ENCODE data around the gene LGI2. TPM values are rescaled to one million over a fixed set of nuclear protein-coding genes. Genes with fewer than 3 reads are reported as not detected.
A peak's percentile ranks its signal among the peaks of the same experiment; 100 is the strongest.

Gene LGI2
- total RNA-seq, 5 donors from 2014 or later (not counting 1 experiment from before 2014, with no cell fraction given): 0.03 TPM; not detected in 4

- peaks cover 0 to 3% (median 0%) of the 10 kb centered on the region in 3 donors for H3K9me3 Mint-ChIP-seq
These were observed 23.1 kb downstream of the LGI2 start for GRCh38 chr4:25007598-25007997.

GRCh38 chr4:25002681-25003080 lies 28.1 kb downstream of the LGI2 start:
- peaks cover 8 to 10% of the 10 kb centered on the region in 2 donors for H3K27me3 Mint-ChIP-seq
- H3K4me1 Mint-ChIP-seq: peaks cover 7 to 11% (median 9%) of the 10 kb centered on the region in 3 donors
- Histone ChIP-seq H3K9me3 (no peaks in the 10 kb centered on the region), H3K36me3 (ENCODE audit: control insufficient read depth in 2 of 2, extremely low read depth in 1 of 2, insufficient read depth in 1 of 2, low read length in 1 of 2) (no peaks in the 10 kb centered on the region), H3K4me1 (ENCODE audit: control insufficient read depth in 1 of 2, extremely low read depth in 1 of 2, insufficient read depth in 2 of 2, low read length in 2 of 2) (no peaks in the 10 kb centered on the region), H3K27ac (ENCODE audit: low read length) (no peak overlapping the region), H3K27me3 (replicated peaks in 1 of 2; ENCODE audit: control insufficient read depth in 2 of 2, extremely low read depth in 1 of 2, insufficient read depth in 2 of 2, low read length in 1 of 2) (peaks cover 0 to 3% of the 10 kb centered on the region in 2 experiments), H3K4me3 (ENCODE audit: control insufficient read depth in 1 of 2, extremely low read depth in 1 of 2, low read length in 1 of 2) (no peak overlapping the region)
- CTCF ChIA-PET: no interaction called here
- WGBS (ENCODE audit: insufficient coverage): no CpG with 5 or more reads among the region's 1 CpG
- H3K36me3 Mint-ChIP-seq: no peaks in the 10 kb centered on the region
- POLR2A ChIA-PET: no interaction called here
- ATAC-seq (replicated peaks in 1 of 4): no peak
- H3K9me3 Mint-ChIP-seq: no peaks in the 10 kb centered on the region
- DNase-seq: no peak
- H3K27ac Mint-ChIP-seq: no peak overlapping the region
- H3K4me3 Mint-ChIP-seq: no peak overlapping the region

More at GRCh38 chr4:25007598-25007997, 23.1 kb downstream of the LGI2 start:
- H3K4me3 Mint-ChIP-seq: no peak overlapping the region
- Histone ChIP-seq H3K4me1 (ENCODE audit: control insufficient read depth in 1 of 2, extremely low read depth in 1 of 2, insufficient read depth in 2 of 2, low read length in 2 of 2) (no peaks in the 10 kb centered on the region), H3K9me3 (no peaks in the 10 kb centered on the region), H3K36me3 (ENCODE audit: control insufficient read depth in 2 of 2, extremely low read depth in 1 of 2, insufficient read depth in 1 of 2, low read length in 1 of 2) (no peaks in the 10 kb centered on the region), H3K4me3 (ENCODE audit: control insufficient read depth in 1 of 2, extremely low read depth in 1 of 2, low read length in 1 of 2) (no peak overlapping the region), H3K27me3 (replicated peaks in 1 of 2; ENCODE audit: control insufficient read depth in 2 of 2, extremely low read depth in 1 of 2, insufficient read depth in 2 of 2, low read length in 1 of 2) (peaks cover 0 to 10% of the 10 kb centered on the region in 2 experiments), H3K27ac (ENCODE audit: low read length) (no peak overlapping the region)
- POLR2A ChIA-PET: interaction anchor here in 1 of 2 donors (0.6 kb wide), 1 partner anchor 1473 kb away, joined by 3 read pairs; no protein-coding TSS in a partner anchor
- no peak for ATAC-seq (replicated peaks in 1 of 4)
- CTCF ChIA-PET: no interaction called here
- H3K36me3 Mint-ChIP-seq: no peaks in the 10 kb centered on the region
- DNase-seq: no peak
- no peak overlapping the region for H3K27ac Mint-ChIP-seq
- 83% methylated on average over 2 of the region's 2 CpGs for WGBS (ENCODE audit: insufficient coverage)
- peaks cover 4 to 19% of the 10 kb centered on the region in 2 donors for H3K27me3 Mint-ChIP-seq
- H3K4me1 Mint-ChIP-seq: no peaks in the 10 kb centered on the region

- no peak overlapping the region for H3K27ac ChIP-seq (ENCODE audit: low read length)
- peaks cover 0 to 3% of the 10 kb centered on the region in 2 experiments for H3K27me3 ChIP-seq (replicated peaks in 1 of 2; ENCODE audit: control insufficient read depth in 2 of 2, extremely low read depth in 1 of 2, insufficient read depth in 2 of 2, low read length in 1 of 2)
- 13% methylated on average over 3 of the region's 3 CpGs for WGBS (ENCODE audit: insufficient coverage)
- H3K9me3 ChIP-seq: no peaks in the 10 kb centered on the region
- no peaks in the 10 kb centered on the region for H3K4me1 ChIP-seq (ENCODE audit: control insufficient read depth in 1 of 2, extremely low read depth in 1 of 2, insufficient read depth in 2 of 2, low read length in 2 of 2)
- peaks cover 7 to 10% of the 10 kb centered on the region in 2 donors for H3K27me3 Mint-ChIP-seq
- H3K36me3 Mint-ChIP-seq: no peaks in the 10 kb centered on the region
- no peak for ATAC-seq (replicated peaks in 1 of 4)
- H3K4me1 Mint-ChIP-seq: peaks cover 7 to 11% (median 9%) of the 10 kb centered on the region in 3 donors
- no peak overlapping the region for H3K4me3 ChIP-seq (ENCODE audit: control insufficient read depth in 1 of 2, extremely low read depth in 1 of 2, low read length in 1 of 2)
- no peaks in the 10 kb centered on the region for H3K9me3 Mint-ChIP-seq
- no peak overlapping the region for H3K27ac Mint-ChIP-seq
- ChIA-PET CTCF (no interaction called here), POLR2A (no interaction called here)
- no peak overlapping the region for H3K4me3 Mint-ChIP-seq
- DNase-seq: no peak
- no peaks in the 10 kb centered on the region for H3K36me3 ChIP-seq (ENCODE audit: control insufficient read depth in 2 of 2, extremely low read depth in 1 of 2, insufficient read depth in 1 of 2, low read length in 1 of 2)
These were observed 29.2 kb downstream of the LGI2 start for GRCh38 chr4:25001509-25001908.

- H3K27me3 ChIP-seq (replicated peaks in 1 of 2; ENCODE audit: control insufficient read depth in 2 of 2, extremely low read depth in 1 of 2, insufficient read depth in 2 of 2, low read length in 1 of 2): peaks cover 0 to 3% of the 10 kb centered on the region in 2 experiments
- no peak overlapping the region for H3K27ac ChIP-seq (ENCODE audit: low read length)
- no peak for DNase-seq
- Mint-ChIP-seq H3K9me3 (no peaks in the 10 kb centered on the region), H3K4me1 (peaks cover 7 to 11% (median 9%) of the 10 kb centered on the region in 3 donors), H3K36me3 (no peaks in the 10 kb centered on the region), H3K27me3 (peaks cover 3 to 10% of the 10 kb centered on the region in 2 donors), H3K4me3 (no peak overlapping the region), H3K27ac (no peak overlapping the region)
- H3K4me3 ChIP-seq (ENCODE audit: control insufficient read depth in 1 of 2, extremely low read depth in 1 of 2, low read length in 1 of 2): no peak overlapping the region
- no CpG with 5 or more reads among the region's 5 CpGs for WGBS (ENCODE audit: insufficient coverage)
- ChIA-PET POLR2A (no interaction called here), CTCF (interaction anchor here in 1 of 2 donors (1.9 kb wide), 1 partner anchor 20 kb away, joined by 4 read pairs; no protein-coding TSS in a partner anchor)
- no peaks in the 10 kb centered on the region for H3K36me3 ChIP-seq (ENCODE audit: control insufficient read depth in 2 of 2, extremely low read depth in 1 of 2, insufficient read depth in 1 of 2, low read length in 1 of 2)
- no peak for ATAC-seq (replicated peaks in 1 of 4)
- H3K9me3 ChIP-seq: no peaks in the 10 kb centered on the region
- no peaks in the 10 kb centered on the region for H3K4me1 ChIP-seq (ENCODE audit: control insufficient read depth in 1 of 2, extremely low read depth in 1 of 2, insufficient read depth in 2 of 2, low read length in 2 of 2)
These were observed 30.1 kb downstream of the LGI2 start for GRCh38 chr4:25000639-25001038.

DNA sequence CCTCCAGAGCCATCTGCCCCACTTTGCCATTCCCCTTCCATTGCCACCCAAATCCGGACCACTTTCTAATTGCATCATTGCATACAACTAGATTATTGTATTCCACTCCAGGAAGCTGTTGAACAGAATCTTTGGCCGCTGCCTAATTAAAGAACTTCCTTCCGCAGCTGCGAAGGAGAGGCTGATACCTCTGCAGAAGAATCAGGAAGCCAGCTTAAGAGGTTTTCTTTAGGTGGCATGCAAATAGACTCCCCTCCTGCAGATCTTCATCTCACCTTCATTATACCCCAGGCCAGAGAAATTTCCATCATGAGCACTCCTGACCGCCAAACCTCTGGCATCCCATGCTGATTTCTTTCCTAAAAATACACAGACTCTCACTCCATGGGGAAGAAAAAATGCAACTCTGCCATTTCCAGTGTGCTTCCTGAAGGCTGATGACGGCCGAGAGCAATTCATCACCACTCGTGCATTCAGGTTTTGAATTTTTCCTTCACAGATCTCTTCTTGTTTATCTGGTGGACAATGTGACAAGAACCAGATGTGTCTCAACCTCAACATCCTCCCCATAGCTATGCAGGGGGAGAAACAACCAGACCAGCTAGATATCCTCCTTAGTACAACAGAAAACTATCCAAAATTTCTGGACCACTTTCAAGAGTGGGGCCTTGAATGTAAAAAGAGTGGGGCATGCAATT lies 31.2 kb downstream of the LGI2 start:
- no peaks in the 10 kb centered on the region for H3K36me3 Mint-ChIP-seq
- peaks cover 0 to 3% of the 10 kb centered on the region in 2 experiments for H3K27me3 ChIP-seq (replicated peaks in 1 of 2; ENCODE audit: control insufficient read depth in 2 of 2, extremely low read depth in 1 of 2, insufficient read depth in 2 of 2, low read length in 1 of 2)
- H3K9me3 Mint-ChIP-seq: no peaks in the 10 kb centered on the region
- ATAC-seq (replicated peaks in 1 of 4) (peak in 1 of 4 experiments; percentile 36), DNase-seq (no peak)
- H3K27me3 Mint-ChIP-seq: peaks cover 0 to 10% of the 10 kb centered on the region in 2 donors
- POLR2A ChIA-PET: no interaction called here
- WGBS (ENCODE audit: insufficient coverage): 7% methylated on average over 6 of the region's 8 CpGs
- H3K4me1 Mint-ChIP-seq: peaks cover 7 to 11% (median 9%) of the 10 kb centered on the region in 3 donors
- H3K4me3 Mint-ChIP-seq: peak overlapping the region in 2 of 3 donors; percentile 2 to 28
- CTCF ChIA-PET: interaction anchor here in 1 of 2 donors (1.9 kb wide), 1 partner anchor 19 kb away, joined by 4 read pairs; no protein-coding TSS in a partner anchor
- no peak overlapping the region for H3K4me3 ChIP-seq (ENCODE audit: control insufficient read depth in 1 of 2, extremely low read depth in 1 of 2, low read length in 1 of 2)
- no peaks in the 10 kb centered on the region for H3K9me3 ChIP-seq
- H3K27ac ChIP-seq (ENCODE audit: low read length): no peak overlapping the region
- no peaks in the 10 kb centered on the region for H3K4me1 ChIP-seq (ENCODE audit: control insufficient read depth in 1 of 2, extremely low read depth in 1 of 2, insufficient read depth in 2 of 2, low read length in 2 of 2)
- no peak overlapping the region for H3K27ac Mint-ChIP-seq
- no peaks in the 10 kb centered on the region for H3K36me3 ChIP-seq (ENCODE audit: control insufficient read depth in 2 of 2, extremely low read depth in 1 of 2, insufficient read depth in 1 of 2, low read length in 1 of 2)

GRCh38 chr4:24995346-24995919 lies 35.3 kb downstream of the LGI2 start:
- DNase-seq (no peak), ATAC-seq (replicated peaks in 1 of 4) (no peak)
- Mint-ChIP-seq H3K27me3 (peaks cover 0 to under 1% of the 10 kb centered on the region in 2 donors), H3K9me3 (peaks cover 0 to 5% (median 0%) of the 10 kb centered on the region in 3 donors), H3K4me3 (no peak overlapping the region), H3K27ac (no peak overlapping the region), H3K36me3 (no peaks in the 10 kb centered on the region), H3K4me1 (peaks cover 7 to 11% (median 9%) of the 10 kb centered on the region in 3 donors)
- Histone ChIP-seq H3K36me3 (ENCODE audit: control insufficient read depth in 2 of 2, extremely low read depth in 1 of 2, insufficient read depth in 1 of 2, low read length in 1 of 2) (no peaks in the 10 kb centered on the region), H3K27ac (ENCODE audit: low read length) (no peak overlapping the region), H3K27me3 (replicated peaks in 1 of 2; ENCODE audit: control insufficient read depth in 2 of 2, extremely low read depth in 1 of 2, insufficient read depth in 2 of 2, low read length in 1 of 2) (peaks cover 0 to 3% of the 10 kb centered on the region in 2 experiments), H3K9me3 (no peaks in the 10 kb centered on the region), H3K4me1 (ENCODE audit: control insufficient read depth in 1 of 2, extremely low read depth in 1 of 2, insufficient read depth in 2 of 2, low read length in 2 of 2) (no peaks in the 10 kb centered on the region), H3K4me3 (ENCODE audit: control insufficient read depth in 1 of 2, extremely low read depth in 1 of 2, low read length in 1 of 2) (no peak overlapping the region)
- ChIA-PET CTCF (no interaction called here), POLR2A (no interaction called here)
- WGBS (ENCODE audit: insufficient coverage): no CpG with 5 or more reads among the region's 2 CpGs

Data from T-cell (primary cell).